Calu3 (cell line): ENCODE data around the gene TMEM60. TPM values are rescaled to one million over a fixed set of nuclear protein-coding genes. Genes with fewer than 3 reads are reported as not detected.

Source experiments
- BruUV-seq: library from RNA; stranded (reverse); fragments of 400-500 nt; replicated peaks from 2 replicates; lab custom pipeline; 2021; lab: Mats Ljungman, UMichigan
- CTCF ChIA-PET: fragments of 300-600 bp; sonication (Branson Sonifier 250); formaldehyde crosslinking; loops from one replicate; lab custom pipeline; 2022; ENCODE audit warnings: antibody characterized with exemption; lab: Charles Lee
- DNase-seq: peaks from one replicate; pipeline ENCODE4 v3.0.0; 2022
- H3K27ac Mint-ChIP-seq: one replicate; pipeline ENCODE4 v1.8.0; 2022; ENCODE audit warnings: mixed read lengths; ENCODE audit not compliant: unreplicated experiment
- H3K27me3 Mint-ChIP-seq: one replicate; pipeline ENCODE4 v1.8.0; 2022; ENCODE audit warnings: mixed read lengths; ENCODE audit not compliant: unreplicated experiment
- H3K36me3 Mint-ChIP-seq: one replicate; pipeline ENCODE4 v1.8.0; 2022; ENCODE audit warnings: mild to moderate bottlenecking, moderate library complexity, mixed read lengths; ENCODE audit not compliant: insufficient read depth, unreplicated experiment
- H3K4me1 Mint-ChIP-seq: one replicate; pipeline ENCODE4 v1.8.0; 2022; ENCODE audit warnings: mild to moderate bottlenecking, low read depth, mixed read lengths; ENCODE audit not compliant: unreplicated experiment
- H3K4me3 Mint-ChIP-seq: one replicate; pipeline ENCODE4 v1.8.0; 2022; ENCODE audit warnings: mild to moderate bottlenecking, low read depth, moderate library complexity, mixed read lengths; ENCODE audit not compliant: unreplicated experiment
- H3K9me3 Mint-ChIP-seq: one replicate; pipeline ENCODE4 v1.8.0; 2022; ENCODE audit warnings: low read depth, mixed read lengths; ENCODE audit not compliant: unreplicated experiment
- CTCF ChIP-seq: fragments of 200-600 bp; IDR thresholded peaks from one replicate; pipeline ENCODE4 v1.8.0; 2022; ENCODE audit warnings: antibody characterized with exemption; ENCODE audit not compliant: unreplicated experiment
- intact Hi-C: fragments of 100-400 bp; cut with micrococcal nuclease; formaldehyde crosslinking; loops from one replicate; pipeline ENCODE4 v1.10.0; 2022; ENCODE audit not compliant: unreplicated experiment
- total RNA-seq: library from RNA; stranded (reverse); gene quantifications from 2 replicates; pipeline ENCODE4 v1.2.3, GENCODE V29; 2022

Gene TMEM60
- total RNA-seq, 1 experiment from 2014 or later = 9.6 TPM

DNA sequence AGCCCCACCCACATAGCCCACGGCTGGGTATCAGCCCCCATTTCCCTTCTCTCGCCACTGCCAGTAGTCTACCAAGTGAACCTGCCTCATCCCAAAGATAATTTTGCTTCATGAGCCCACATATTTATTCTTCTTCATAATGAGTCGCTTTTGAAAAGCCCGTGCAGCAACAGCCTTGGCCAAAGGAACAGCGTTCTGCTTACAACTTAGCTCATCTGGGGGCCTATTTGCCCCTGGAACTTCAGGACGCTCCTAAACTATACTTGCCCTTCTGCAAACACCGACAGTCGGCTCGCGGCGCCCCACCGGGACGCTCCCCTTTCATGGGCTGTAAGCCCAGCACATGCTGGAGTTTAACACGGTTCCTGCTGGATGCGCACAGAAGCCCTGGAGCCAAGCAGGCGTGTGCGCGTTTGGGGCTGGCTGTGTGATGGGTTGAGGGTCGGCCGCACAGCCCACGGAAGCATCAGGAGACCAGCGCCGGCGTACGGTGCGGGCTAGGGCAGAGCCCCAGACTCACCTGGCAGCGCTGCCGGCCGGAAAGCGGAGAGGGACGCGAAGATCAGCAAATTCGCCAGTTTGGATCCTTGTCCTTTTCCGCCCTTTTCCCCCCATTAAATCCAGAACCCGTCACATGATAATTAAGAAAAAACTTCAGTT lies 370 bp downstream of the TMEM60 start:
- peak overlapping the region; percentile 88 for H3K4me3 Mint-ChIP-seq
- peaks cover 44% of the 10 kb centered on the region for H3K36me3 Mint-ChIP-seq
- H3K9me3 Mint-ChIP-seq = no peaks in the 10 kb centered on the region
- intact Hi-C loops = no loop called here
- CTCF ChIA-PET = interaction anchor here (0.6 kb wide), 1 partner anchor 26 kb away, joined by 3 read pairs; no protein-coding TSS in a partner anchor
- H3K4me1 Mint-ChIP-seq = peaks cover 37% of the 10 kb centered on the region
- BruUV-seq = no TSS peak
- H3K27me3 Mint-ChIP-seq = no peaks in the 10 kb centered on the region
- DNase-seq = peak; percentile 12
- no peak for TF ChIP-seq CTCF
- peak overlapping the region; percentile 86 for H3K27ac Mint-ChIP-seq

DNA sequence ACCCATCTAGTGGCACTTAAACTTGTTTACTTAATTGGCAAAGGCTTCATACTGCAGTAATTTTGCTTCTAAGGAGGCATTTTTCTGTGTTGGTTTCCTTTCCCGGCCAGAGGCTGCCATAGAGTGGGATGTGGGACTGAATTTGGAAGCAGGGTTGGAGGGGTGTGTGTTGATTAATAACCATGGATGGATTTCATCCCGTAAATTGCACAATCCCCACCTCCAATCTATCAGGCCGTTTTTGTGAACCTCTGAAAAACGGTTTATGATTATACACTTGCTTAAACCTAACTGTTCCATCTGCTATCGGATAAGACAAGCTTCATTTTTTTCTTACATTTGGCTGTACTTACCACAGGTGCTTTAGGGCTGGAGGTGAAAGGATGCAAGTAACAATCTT lies 1.3 kb downstream of the TMEM60 start:
- intact Hi-C loops = no loop called here
- Mint-ChIP-seq H3K27ac (peak overlapping the region; percentile 61), H3K9me3 (no peaks in the 10 kb centered on the region), H3K4me1 (peaks cover 33% of the 10 kb centered on the region), H3K27me3 (no peaks in the 10 kb centered on the region), H3K36me3 (peaks cover 44% of the 10 kb centered on the region), H3K4me3 (peak overlapping the region; percentile 88)
- CTCF ChIA-PET = no interaction called here
- DNase-seq = no peak
- TF ChIP-seq CTCF = no peak
- no TSS peak for BruUV-seq

DNA sequence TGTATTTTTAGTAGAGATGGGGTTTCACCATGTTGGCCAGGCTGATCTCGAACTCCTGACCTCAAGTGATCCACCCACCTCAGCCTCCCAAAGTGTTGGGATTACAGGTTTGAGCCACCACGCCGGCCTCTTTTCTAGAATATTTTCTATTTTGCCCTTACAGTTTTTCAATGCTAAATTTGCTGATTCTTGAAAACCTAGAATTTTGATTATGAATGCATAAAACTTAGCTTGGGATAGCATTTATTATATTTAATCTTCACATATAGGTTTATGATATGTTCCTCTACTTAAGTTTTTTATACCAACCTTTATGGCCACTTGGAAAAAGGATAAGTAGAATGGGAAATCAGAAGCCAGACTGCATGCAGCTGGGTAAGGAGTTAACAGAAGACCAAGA lies 2.1 kb downstream of the TMEM60 start:
- no peaks in the 10 kb centered on the region for H3K9me3 Mint-ChIP-seq
- intact Hi-C loops = no loop called here
- H3K27me3 Mint-ChIP-seq = no peaks in the 10 kb centered on the region
- H3K4me3 Mint-ChIP-seq = peak overlapping the region; percentile 88
- peaks cover 33% of the 10 kb centered on the region for H3K4me1 Mint-ChIP-seq
- no TSS peak for BruUV-seq
- TF ChIP-seq CTCF = no peak
- DNase-seq = no peak
- peaks cover 44% of the 10 kb centered on the region for H3K36me3 Mint-ChIP-seq
- CTCF ChIA-PET = no interaction called here
- H3K27ac Mint-ChIP-seq = peak overlapping the region; percentile 61

- no peak for DNase-seq
- TF ChIP-seq CTCF = no peak
- intact Hi-C loops = no loop called here
- CTCF ChIA-PET = no interaction called here
- Mint-ChIP-seq H3K4me3 (no peak overlapping the region), H3K4me1 (peaks cover 24% of the 10 kb centered on the region), H3K36me3 (peaks cover 35% of the 10 kb centered on the region), H3K27me3 (no peaks in the 10 kb centered on the region), H3K27ac (no peak overlapping the region), H3K9me3 (no peaks in the 10 kb centered on the region)
- no TSS peak for BruUV-seq
Observed at GRCh38 chr7:77794000-77794399, 4.2 kb downstream of the TMEM60 start.
